Hepatocyte (in vitro differentiated cells): ENCODE results near the gene CHAD.

Source experiments
- EZH2 ChIP-seq: fragments of 200-600 bp; sonication (generic); IDR thresholded peaks from 2 replicates; pipeline ENCODE4 v1.6.1; 2016; ENCODE audit warnings: antibody characterized with exemption, mild to moderate bottlenecking, borderline replicate concordance
- TF ChIP-seq, protein P1 (sequence below): fragments of 200-600 bp; sonication (generic); IDR thresholded peaks from 2 replicates; pipeline ENCODE4 v1.5.1; 2016; ENCODE audit warnings: antibody characterized with exemption, mild to moderate bottlenecking; ENCODE audit not compliant: poor library complexity

DNA sequence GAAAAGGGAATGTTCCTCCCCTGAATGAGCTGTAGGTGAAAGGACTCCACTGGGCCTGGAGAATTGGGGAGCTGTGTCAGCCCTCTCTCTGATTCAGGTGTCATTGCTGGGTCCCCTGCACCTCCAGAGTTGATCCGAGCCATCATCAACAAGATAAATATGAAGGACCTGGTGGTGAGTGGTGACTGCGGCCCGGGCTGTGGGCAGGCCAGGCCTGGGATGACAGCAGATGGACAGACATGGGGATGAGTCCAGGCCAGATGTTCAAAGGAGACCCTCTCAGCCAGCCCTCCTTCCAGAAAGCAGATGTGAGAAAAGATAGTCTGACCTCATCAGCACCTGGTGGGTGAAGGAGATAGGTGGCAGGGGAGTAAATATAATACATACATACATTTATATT lies 4.6 kb downstream of the CHAD start:
- no peak for TF ChIP-seq EZH2
- TF ChIP-seq, protein P1, sequence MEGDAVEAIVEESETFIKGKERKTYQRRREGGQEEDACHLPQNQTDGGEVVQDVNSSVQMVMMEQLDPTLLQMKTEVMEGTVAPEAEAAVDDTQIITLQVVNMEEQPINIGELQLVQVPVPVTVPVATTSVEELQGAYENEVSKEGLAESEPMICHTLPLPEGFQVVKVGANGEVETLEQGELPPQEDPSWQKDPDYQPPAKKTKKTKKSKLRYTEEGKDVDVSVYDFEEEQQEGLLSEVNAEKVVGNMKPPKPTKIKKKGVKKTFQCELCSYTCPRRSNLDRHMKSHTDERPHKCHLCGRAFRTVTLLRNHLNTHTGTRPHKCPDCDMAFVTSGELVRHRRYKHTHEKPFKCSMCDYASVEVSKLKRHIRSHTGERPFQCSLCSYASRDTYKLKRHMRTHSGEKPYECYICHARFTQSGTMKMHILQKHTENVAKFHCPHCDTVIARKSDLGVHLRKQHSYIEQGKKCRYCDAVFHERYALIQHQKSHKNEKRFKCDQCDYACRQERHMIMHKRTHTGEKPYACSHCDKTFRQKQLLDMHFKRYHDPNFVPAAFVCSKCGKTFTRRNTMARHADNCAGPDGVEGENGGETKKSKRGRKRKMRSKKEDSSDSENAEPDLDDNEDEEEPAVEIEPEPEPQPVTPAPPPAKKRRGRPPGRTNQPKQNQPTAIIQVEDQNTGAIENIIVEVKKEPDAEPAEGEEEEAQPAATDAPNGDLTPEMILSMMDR, result no peak
